OCI-LY7 (cell line): ENCODE results near the gene ADCY1.

Experiments
- EZH2phosphoT487 ChIP-seq: fragments of 200-600 bp; sonication (generic); IDR thresholded peaks from 2 replicates; pipeline ENCODE4 v1.6.1; 2018; ENCODE audit warnings: low read depth, borderline replicate concordance, mild to moderate bottlenecking, mixed run types, antibody characterized with exemption, low read length, moderate library complexity, mixed read lengths
- TF ChIP-seq, protein P1 (sequence below): fragments of 200-600 bp; sonication (generic); conservative IDR thresholded peaks from 2 replicates; pipeline ENCODE4 v1.5.1; 2014; ENCODE audit warnings: mild to moderate bottlenecking, antibody characterized with exemption, low read length, moderate library complexity, mixed read lengths

DNA sequence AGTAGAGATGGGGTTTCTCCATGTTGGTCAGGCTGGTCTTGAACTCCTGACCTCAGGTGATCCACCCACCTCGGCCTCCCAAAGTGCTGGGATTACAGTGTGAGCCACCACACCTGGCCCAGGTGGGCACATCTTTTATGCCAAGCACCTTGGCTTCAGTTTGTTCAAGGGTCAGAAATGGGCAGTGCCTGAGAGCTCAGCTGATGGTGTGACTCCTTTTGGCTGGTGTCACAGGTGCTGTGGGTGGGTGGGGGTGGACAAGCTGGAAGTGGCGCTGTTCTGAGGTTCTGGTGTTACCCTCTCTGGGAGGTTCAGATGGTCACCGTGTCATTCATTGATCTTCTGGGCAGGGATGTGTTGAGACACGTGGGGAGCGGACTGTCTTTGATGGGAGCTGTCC lies 11.5 kb downstream of the ADCY1 start:
- TF ChIP-seq EZH2phosphoT487: no peak
- TF ChIP-seq, protein P1, sequence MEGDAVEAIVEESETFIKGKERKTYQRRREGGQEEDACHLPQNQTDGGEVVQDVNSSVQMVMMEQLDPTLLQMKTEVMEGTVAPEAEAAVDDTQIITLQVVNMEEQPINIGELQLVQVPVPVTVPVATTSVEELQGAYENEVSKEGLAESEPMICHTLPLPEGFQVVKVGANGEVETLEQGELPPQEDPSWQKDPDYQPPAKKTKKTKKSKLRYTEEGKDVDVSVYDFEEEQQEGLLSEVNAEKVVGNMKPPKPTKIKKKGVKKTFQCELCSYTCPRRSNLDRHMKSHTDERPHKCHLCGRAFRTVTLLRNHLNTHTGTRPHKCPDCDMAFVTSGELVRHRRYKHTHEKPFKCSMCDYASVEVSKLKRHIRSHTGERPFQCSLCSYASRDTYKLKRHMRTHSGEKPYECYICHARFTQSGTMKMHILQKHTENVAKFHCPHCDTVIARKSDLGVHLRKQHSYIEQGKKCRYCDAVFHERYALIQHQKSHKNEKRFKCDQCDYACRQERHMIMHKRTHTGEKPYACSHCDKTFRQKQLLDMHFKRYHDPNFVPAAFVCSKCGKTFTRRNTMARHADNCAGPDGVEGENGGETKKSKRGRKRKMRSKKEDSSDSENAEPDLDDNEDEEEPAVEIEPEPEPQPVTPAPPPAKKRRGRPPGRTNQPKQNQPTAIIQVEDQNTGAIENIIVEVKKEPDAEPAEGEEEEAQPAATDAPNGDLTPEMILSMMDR: no peak
